T-cell (primary cell): Measurements from ENCODE around the gene GRM3. TPM values are rescaled to one million over a fixed set of nuclear protein-coding genes. Genes with fewer than 3 reads are reported as not detected.

Source experiments
- ATAC-seq, 4 experiments: fragments of 200-7000 bp in 3 of 4; fragments of 150-1000 bp in 1 of 4; cut with Tn5 transposase; replicated peaks in 1 of 4; 1 replicate in 3 of 4; 2 replicates in 1 of 4; pipeline ENCODE4 v1.10.0; 2021; ENCODE audit warnings: moderate library complexity in 3 of 4, mild to moderate bottlenecking in 2 of 4, moderate number of reproducible peaks in 1 of 4
- CTCF ChIA-PET, 2 donors: fragments of 300-600 bp; sonication (Branson Sonifier 250); formaldehyde crosslinking; loops; one replicate each; lab custom pipeline; 2022; ENCODE audit warnings: antibody characterized with exemption in 2 of 2; lab: Charles Lee
- POLR2A ChIA-PET, 2 donors: fragments of 300-600 bp; sonication (Branson Sonifier 250); formaldehyde crosslinking; loops; one replicate each; lab custom pipeline; 2022; ENCODE audit warnings: antibody characterized with exemption in 2 of 2; lab: Charles Lee
- DNase-seq, 35 experiments: peaks; one replicate each; pipeline versions ENCODE4 v3.0.0 to v3.0.0-alpha.2; 2013 to 2023
- H3K27ac ChIP-seq: one replicate; pipeline ENCODE4 v1.5.1; 2013; ENCODE audit warnings: low read length
- H3K27me3 ChIP-seq, 2 experiments: replicated peaks in 1 of 2; 1 replicate in 1 of 2; 2 replicates in 1 of 2; pipeline versions ENCODE4 v1.6.1 to v1.7.0; 2013; ENCODE audit warnings: low read length in 1 of 2, mixed read lengths in 1 of 2; ENCODE audit not compliant: control insufficient read depth in 2 of 2, insufficient read depth in 2 of 2; ENCODE audit errors: extremely low read depth in 1 of 2
- H3K36me3 ChIP-seq, 2 donors: 1 replicate in 1 of 2; 2 replicates in 1 of 2; pipeline versions ENCODE4 v1.6.1 to v1.7.0; 2013; ENCODE audit warnings: low read length in 1 of 2; ENCODE audit not compliant: control insufficient read depth in 2 of 2, insufficient read depth in 1 of 2; ENCODE audit errors: extremely low read depth in 1 of 2
- H3K4me1 ChIP-seq, 2 experiments: 1 replicate in 1 of 2; 2 replicates in 1 of 2; pipeline versions ENCODE4 v1.6.1 to v1.7.0; 2013; ENCODE audit warnings: low read length in 2 of 2, mixed read lengths in 1 of 2; ENCODE audit not compliant: insufficient read depth in 2 of 2, control insufficient read depth in 1 of 2; ENCODE audit errors: extremely low read depth in 1 of 2
- H3K4me3 ChIP-seq, 2 donors: 1 replicate in 1 of 2; 2 replicates in 1 of 2; pipeline versions ENCODE4 v1.5.1 to v1.7.0; 2013; ENCODE audit warnings: mild to moderate bottlenecking in 2 of 2, low read length in 1 of 2, moderate library complexity in 1 of 2; ENCODE audit not compliant: control insufficient read depth in 1 of 2; ENCODE audit errors: extremely low read depth in 1 of 2
- H3K9me3 ChIP-seq: 2 replicates; pipeline ENCODE4 v1.7.0; 2013
- H3K27ac Mint-ChIP-seq, 2 donors: one replicate each; pipeline ENCODE4 v1.8.0; 2020 to 2021; ENCODE audit warnings: mild to moderate bottlenecking in 2 of 2, mixed read lengths in 2 of 2
- H3K27me3 Mint-ChIP-seq, 2 donors: one replicate each; pipeline ENCODE4 v1.8.0; 2021 to 2022; ENCODE audit warnings: mixed read lengths in 2 of 2
- H3K36me3 Mint-ChIP-seq: one replicate; pipeline ENCODE4 v1.8.0; 2021; ENCODE audit warnings: mixed read lengths
- H3K4me1 Mint-ChIP-seq, 3 donors: one replicate each; pipeline ENCODE4 v1.8.0; 2020 to 2022; ENCODE audit warnings: mixed read lengths in 3 of 3, mild to moderate bottlenecking in 1 of 3
- H3K4me3 Mint-ChIP-seq, 3 donors: one replicate each; pipeline ENCODE4 v1.8.0; 2020 to 2022; ENCODE audit warnings: mild to moderate bottlenecking in 3 of 3, mixed read lengths in 3 of 3, moderate library complexity in 3 of 3
- H3K9me3 Mint-ChIP-seq, 3 donors: one replicate each; pipeline ENCODE4 v1.8.0; 2020 to 2022; ENCODE audit warnings: mixed read lengths in 3 of 3
- WGBS: methylation state at CpG from one replicate; pipeline ENCODE4 v1.1.5; 2013; ENCODE audit warnings: missing lambda C conversion rate; ENCODE audit not compliant: insufficient coverage; 5-methylcytosine and 5-hydroxymethylcytosine counted together
- total RNA-seq, 35 experiments: library from RNA in 6 of 35; stranded (reverse) in 6 of 35; fragments of 120-200 nt in 1 of 35; gene quantifications; one replicate each; pipeline versions ENCODE4 v1.2.1 to v1.2.4 and lab custom pipeline; 2013 to 2026

Gene GRM3
- total RNA-seq, 5 donors from 2014 or later (not counting 1 experiment from before 2014, with no cell fraction given) = not detected

DNA sequence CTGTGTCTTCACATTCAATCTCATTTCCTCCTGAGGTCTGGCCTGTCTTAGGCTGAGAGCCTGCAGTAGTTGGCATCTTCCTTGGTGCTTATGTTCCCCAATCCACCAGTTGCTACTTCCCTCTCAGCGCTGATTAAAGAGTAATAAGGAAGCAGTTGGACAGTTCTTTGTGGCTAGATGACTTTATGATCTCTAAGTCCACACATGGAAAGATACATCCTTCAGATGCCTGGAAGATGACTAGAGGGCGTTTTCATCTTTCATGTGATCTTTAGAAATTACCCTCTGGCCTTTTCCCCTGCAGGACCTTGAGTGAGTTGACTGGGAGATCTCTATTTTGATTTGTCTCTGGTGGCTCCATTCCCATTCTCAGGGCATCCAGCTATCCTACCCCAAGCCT lies 204.5 kb downstream of the GRM3 start:
- ChIA-PET CTCF (no interaction called here), POLR2A (no interaction called here)
- no peak overlapping the region for H3K4me3 Mint-ChIP-seq
- H3K9me3 Mint-ChIP-seq = peaks cover 0 to 4% (median 0%) of the 10 kb centered on the region in 3 donors
- no CpG with 5 or more reads among the region's 2 CpGs for WGBS
- Histone ChIP-seq H3K4me1 (no peaks in the 10 kb centered on the region), H3K36me3 (no peaks in the 10 kb centered on the region), H3K9me3 (no peaks in the 10 kb centered on the region), H3K27ac (no peak overlapping the region), H3K4me3 (no peak overlapping the region), H3K27me3 (no peaks in the 10 kb centered on the region)
- H3K4me1 Mint-ChIP-seq = no peaks in the 10 kb centered on the region
- DNase-seq (no peak), ATAC-seq (no peak)
- no peak overlapping the region for H3K27ac Mint-ChIP-seq
- H3K27me3 Mint-ChIP-seq = no peaks in the 10 kb centered on the region
- H3K36me3 Mint-ChIP-seq = no peaks in the 10 kb centered on the region

DNA sequence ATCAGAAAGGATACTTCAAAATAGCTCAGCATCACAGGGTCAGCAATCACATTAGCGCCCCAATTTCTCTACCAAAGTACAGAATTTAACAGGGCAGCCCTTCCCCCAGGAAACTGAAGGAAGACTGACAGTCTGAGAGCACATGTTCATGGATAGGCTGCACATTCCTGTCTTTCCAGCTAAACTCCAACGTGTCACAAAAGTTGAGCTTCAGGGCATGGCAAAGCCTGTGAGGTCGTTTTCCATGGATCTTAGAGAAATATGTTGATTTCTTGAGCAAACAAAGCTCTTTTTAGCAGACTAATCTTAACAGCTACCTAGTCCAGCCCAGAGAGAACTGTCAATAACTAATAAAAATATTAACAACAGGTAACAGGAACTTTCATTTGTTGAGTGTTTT lies 207.9 kb downstream of the GRM3 start:
- whole genome bisulfite sequencing = 80% methylated on average over 1 of the region's 3 CpGs
- CTCF ChIA-PET = no interaction called here
- no peaks in the 10 kb centered on the region for H3K4me1 Mint-ChIP-seq
- POLR2A ChIA-PET = no interaction called here
- H3K27me3 Mint-ChIP-seq = no peaks in the 10 kb centered on the region
- H3K27me3 ChIP-seq = no peaks in the 10 kb centered on the region
- H3K4me3 ChIP-seq = no peak overlapping the region
- no peak for ATAC-seq
- no peak overlapping the region for H3K27ac Mint-ChIP-seq
- no peaks in the 10 kb centered on the region for H3K4me1 ChIP-seq
- H3K9me3 Mint-ChIP-seq = no peaks in the 10 kb centered on the region
- H3K36me3 Mint-ChIP-seq = no peaks in the 10 kb centered on the region
- DNase-seq = no peak
- no peak overlapping the region for H3K4me3 Mint-ChIP-seq
- no peak overlapping the region for H3K27ac ChIP-seq
- H3K36me3 ChIP-seq = no peaks in the 10 kb centered on the region
- H3K9me3 ChIP-seq = no peaks in the 10 kb centered on the region

DNA sequence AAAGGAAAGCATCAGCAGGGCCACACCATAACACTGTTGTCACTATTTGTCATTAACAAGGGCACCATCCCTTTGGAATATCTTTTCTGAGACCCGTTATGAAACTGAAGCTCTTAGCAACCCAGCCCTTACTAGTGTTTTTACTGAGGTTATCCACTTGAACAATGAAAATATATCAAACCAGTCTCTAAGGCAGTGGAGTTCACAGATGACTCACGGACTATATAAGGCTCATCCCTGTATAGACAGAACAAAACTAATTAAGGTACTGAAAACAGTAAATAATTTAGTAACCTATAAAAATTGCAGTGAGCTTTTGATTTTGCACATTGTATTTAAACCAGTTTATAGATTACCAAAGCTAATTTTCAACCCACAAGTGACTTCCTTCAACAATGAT lies 219.7 kb downstream of the GRM3 start:
- Histone ChIP-seq H3K36me3 (no peaks in the 10 kb centered on the region), H3K9me3 (no peaks in the 10 kb centered on the region), H3K4me1 (no peaks in the 10 kb centered on the region), H3K27ac (no peak overlapping the region), H3K27me3 (no peaks in the 10 kb centered on the region), H3K4me3 (no peak overlapping the region)
- H3K36me3 Mint-ChIP-seq = no peaks in the 10 kb centered on the region
- POLR2A ChIA-PET = no interaction called here
- peaks cover 0 to 10% of the 10 kb centered on the region in 2 donors for H3K27me3 Mint-ChIP-seq
- CTCF ChIA-PET = no interaction called here
- WGBS = no CpG with 5 or more reads among the region's 2 CpGs
- H3K27ac Mint-ChIP-seq = no peak overlapping the region
- no peak for ATAC-seq
- no peak overlapping the region for H3K4me3 Mint-ChIP-seq
- no peak for DNase-seq
- H3K9me3 Mint-ChIP-seq = no peaks in the 10 kb centered on the region
- no peaks in the 10 kb centered on the region for H3K4me1 Mint-ChIP-seq

DNA sequence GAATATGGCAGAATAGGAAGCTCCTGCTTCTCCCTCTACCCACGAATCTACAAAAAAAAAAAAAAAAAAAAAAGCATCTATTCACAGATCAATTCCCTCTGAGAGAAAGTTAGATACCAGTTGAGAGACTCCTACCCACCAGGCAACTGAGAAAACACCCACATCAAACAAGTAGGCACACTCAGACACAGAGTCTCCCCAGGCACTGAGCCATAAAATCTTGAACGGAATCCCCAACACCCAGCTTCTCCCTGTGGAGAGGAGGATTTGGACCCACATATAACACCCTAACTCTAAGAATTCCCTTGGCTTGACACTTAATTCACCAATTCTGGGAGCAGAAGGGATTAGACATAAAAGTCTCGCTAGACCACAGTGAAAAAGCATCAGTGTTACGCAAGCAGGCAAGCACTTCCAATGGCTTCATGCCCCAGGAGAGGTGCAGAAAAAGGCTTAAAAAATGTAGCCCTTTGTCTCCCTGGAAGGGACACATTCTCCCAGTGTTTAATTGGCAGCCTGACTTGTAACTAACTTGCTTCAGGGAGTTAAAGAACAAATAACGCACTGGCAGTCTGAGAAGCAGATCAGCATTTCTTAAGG lies 223.6 kb downstream of the GRM3 start:
- Mint-ChIP-seq H3K36me3 (peaks cover 5% of the 10 kb centered on the region), H3K27ac (no peak overlapping the region), H3K4me3 (no peak overlapping the region), H3K9me3 (peaks cover 0 to 10% (median 9%) of the 10 kb centered on the region in 3 donors), H3K4me1 (no peaks in the 10 kb centered on the region), H3K27me3 (peaks cover 0 to 5% of the 10 kb centered on the region in 2 donors)
- H3K4me1 ChIP-seq = no peaks in the 10 kb centered on the region
- DNase-seq (no peak), ATAC-seq (no peak)
- H3K9me3 ChIP-seq = no peaks in the 10 kb centered on the region
- ChIA-PET POLR2A (no interaction called here), CTCF (interaction anchor here in 1 of 2 donors (0.7 kb wide), 1 partner anchor 100 kb away, joined by 3 read pairs; no protein-coding TSS in a partner anchor)
- H3K4me3 ChIP-seq = no peak overlapping the region
- WGBS = 92% methylated on average over 3 of the region's 5 CpGs
- H3K27me3 ChIP-seq = no peaks in the 10 kb centered on the region
- H3K36me3 ChIP-seq = no peaks in the 10 kb centered on the region
- no peak overlapping the region for H3K27ac ChIP-seq

DNA sequence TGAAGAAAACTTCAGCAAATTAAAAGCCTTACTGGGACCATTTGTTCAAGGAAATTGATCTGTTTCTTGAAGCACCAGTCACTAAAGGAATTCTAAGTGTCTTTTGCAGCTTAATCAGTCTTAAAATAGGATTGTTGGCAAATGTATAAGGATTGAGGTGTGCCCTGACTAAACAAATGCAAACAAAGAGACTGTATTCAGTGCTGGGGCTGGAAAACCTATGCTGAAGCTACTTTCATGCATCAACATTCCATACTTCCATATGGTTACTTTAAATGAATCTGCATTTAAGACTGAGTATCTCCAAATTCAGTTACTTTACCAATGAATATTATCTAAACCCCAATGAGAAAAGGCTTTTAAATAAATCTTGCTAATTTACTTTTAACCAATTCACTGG lies 232.4 kb downstream of the GRM3 start:
- H3K36me3 ChIP-seq = no peaks in the 10 kb centered on the region
- no peaks in the 10 kb centered on the region for H3K4me1 Mint-ChIP-seq
- ChIA-PET CTCF (no interaction called here), POLR2A (no interaction called here)
- no peak overlapping the region for H3K27ac ChIP-seq
- H3K9me3 Mint-ChIP-seq = peaks cover 0 to 3% (median 0%) of the 10 kb centered on the region in 3 donors
- no peak overlapping the region for H3K4me3 Mint-ChIP-seq
- H3K27me3 ChIP-seq = no peaks in the 10 kb centered on the region
- no peak overlapping the region for H3K4me3 ChIP-seq
- no peaks in the 10 kb centered on the region for H3K9me3 ChIP-seq
- DNase-seq (no peak), ATAC-seq (no peak)
- H3K4me1 ChIP-seq = no peaks in the 10 kb centered on the region
- H3K27ac Mint-ChIP-seq = no peak overlapping the region
- H3K36me3 Mint-ChIP-seq = no peaks in the 10 kb centered on the region
- H3K27me3 Mint-ChIP-seq = no peaks in the 10 kb centered on the region

DNA sequence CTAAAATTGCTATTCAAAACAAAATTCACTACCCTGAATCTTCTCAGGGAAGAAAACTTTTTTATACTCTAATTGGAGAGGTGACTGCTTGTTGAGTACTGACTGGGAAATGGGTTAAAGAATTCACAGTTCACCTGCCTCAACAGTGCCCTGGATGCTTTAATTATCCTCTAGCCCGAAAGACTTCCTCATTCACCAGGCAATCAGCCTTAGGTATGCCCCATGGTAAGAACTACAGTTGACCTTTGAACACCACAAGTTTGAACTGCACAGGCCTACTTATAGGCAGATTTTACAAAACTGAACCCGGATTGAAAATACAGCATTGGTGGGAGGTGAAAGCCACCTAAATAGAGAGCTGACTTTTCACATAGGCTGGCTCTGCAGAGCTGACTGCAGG lies 240.4 kb downstream of the GRM3 start:
- no peaks in the 10 kb centered on the region for H3K4me1 ChIP-seq
- Mint-ChIP-seq H3K27ac (no peak overlapping the region), H3K4me1 (no peaks in the 10 kb centered on the region), H3K4me3 (no peak overlapping the region), H3K9me3 (no peaks in the 10 kb centered on the region), H3K27me3 (no peaks in the 10 kb centered on the region), H3K36me3 (peaks cover 3% of the 10 kb centered on the region)
- no peaks in the 10 kb centered on the region for H3K36me3 ChIP-seq
- no peak overlapping the region for H3K27ac ChIP-seq
- ATAC-seq (no peak), DNase-seq (no peak)
- POLR2A ChIA-PET = no interaction called here
- no peak overlapping the region for H3K4me3 ChIP-seq
- WGBS = no CpG with 5 or more reads among the region's 2 CpGs
- no peaks in the 10 kb centered on the region for H3K9me3 ChIP-seq
- H3K27me3 ChIP-seq = no peaks in the 10 kb centered on the region
- CTCF ChIA-PET = no interaction called here

DNA sequence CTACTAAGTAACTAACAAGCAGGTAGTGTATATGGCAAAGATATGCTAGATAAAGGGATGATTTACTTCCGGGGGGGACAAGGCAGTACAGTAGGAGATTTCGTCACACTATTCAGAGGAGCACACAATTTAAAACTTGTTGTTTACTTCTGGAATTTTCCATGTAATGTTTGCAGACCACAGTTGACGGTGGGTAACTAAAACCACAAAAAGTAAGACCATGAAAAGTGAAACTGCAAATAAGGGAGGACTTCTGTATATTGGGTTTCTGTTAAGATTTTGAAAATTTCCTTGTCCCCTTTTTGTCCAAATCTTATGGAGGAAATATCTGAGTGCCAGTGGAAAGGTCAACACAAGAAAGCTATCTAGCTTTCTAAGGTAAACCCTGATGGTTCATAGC lies 245.8 kb downstream of the GRM3 start:
- Mint-ChIP-seq H3K27ac (no peak overlapping the region), H3K9me3 (no peaks in the 10 kb centered on the region), H3K4me3 (no peak overlapping the region), H3K36me3 (peaks cover 3% of the 10 kb centered on the region), H3K4me1 (no peaks in the 10 kb centered on the region), H3K27me3 (no peaks in the 10 kb centered on the region)
- no peaks in the 10 kb centered on the region for H3K9me3 ChIP-seq
- H3K4me3 ChIP-seq = no peak overlapping the region
- no peak for ATAC-seq
- DNase-seq = no peak
- no peak overlapping the region for H3K27ac ChIP-seq
- ChIA-PET CTCF (no interaction called here), POLR2A (interaction anchor here in 1 of 2 donors (0.5 to 0.6 kb wide), 2 partner anchors 15 to 28 kb away, joined by 3 to 8 read pairs; no protein-coding TSS in a partner anchor)
- 40% methylated on average over 2 of the region's 3 CpGs for WGBS
- no peaks in the 10 kb centered on the region for H3K4me1 ChIP-seq
- no peaks in the 10 kb centered on the region for H3K36me3 ChIP-seq
- no peaks in the 10 kb centered on the region for H3K27me3 ChIP-seq
